ENCODE measurements around the gene EXOC4.

DNA sequence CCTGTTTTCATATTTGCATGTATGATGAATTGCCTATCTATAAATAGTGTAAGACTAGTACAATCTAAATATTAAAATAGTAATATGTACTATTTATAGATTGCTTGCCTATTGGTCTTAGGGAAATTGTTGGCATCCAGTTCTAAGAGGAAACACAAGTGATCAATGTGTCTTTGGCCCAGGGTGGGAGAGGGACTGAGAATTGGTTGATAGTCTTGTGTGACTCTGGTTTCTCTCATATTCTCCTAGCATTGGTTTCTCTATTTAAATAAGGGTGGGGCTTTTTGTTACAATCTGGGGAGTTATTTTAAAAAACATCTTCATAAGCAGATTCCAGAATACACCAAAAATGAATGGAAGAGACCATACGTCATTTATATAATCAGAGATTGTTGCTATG, 250.1 kb downstream of the EXOC4 start:
- TF ChIP-seq CTCF (IDR thresholded peaks at IDR 0.05) = no peak
- no peak for TF ChIP-seq POLR2AphosphoS5 (IDR thresholded peaks at IDR 0.05)
- no peak for TF ChIP-seq EP300 (IDR thresholded peaks at IDR 0.05)

All from sigmoid colon (tissue), 4 donors.